ENCODE results near the gene PRRC2C. TPM values are rescaled to one million over a fixed set of nuclear protein-coding genes. Genes with fewer than 3 reads are reported as not detected.
"Not testable (repeated sequence)": the region's sequence is repeated elsewhere in the genome, so short reads cannot be mapped to it uniquely, and the experiment has no call there.

The PRRC2C gene
- total RNA-seq: 100 to 1,000 TPM in 2 of 4 donors, 10 to 100 TPM in 2; 96.1 to 181 (median 104) TPM

- under 1% methylated on average over 45 of the region's 50 CpGs for WGBS
- peaks cover 50% of the 10 kb centered on the region for H3K4me1 ChIP-seq
- peak within 1 kb of the TSS; percentile 100 for H3K4me3 ChIP-seq
- H3K27ac ChIP-seq: peak within 1 kb of the TSS; percentile 99
- no peaks in the 10 kb centered on the region for H3K27me3 ChIP-seq
- peak; percentile 99 for DNase-seq (ENCODE audit: low spot score in 2 of 2)
- H3K9me3 ChIP-seq: no peaks in the 10 kb centered on the region
- H3K36me3 ChIP-seq: no peaks in the 10 kb centered on the region
- TF ChIP-seq EP300 (IDR thresholded peaks at IDR 0.05) (no peak), POLR2AphosphoS5 (IDR thresholded peaks at IDR 0.05) (peak; percentile 25 to 36 (median 31)), POLR2A (IDR thresholded peaks at IDR 0.05) (peak; percentile 32 to 70)
- TF ChIP-seq, protein P1, sequence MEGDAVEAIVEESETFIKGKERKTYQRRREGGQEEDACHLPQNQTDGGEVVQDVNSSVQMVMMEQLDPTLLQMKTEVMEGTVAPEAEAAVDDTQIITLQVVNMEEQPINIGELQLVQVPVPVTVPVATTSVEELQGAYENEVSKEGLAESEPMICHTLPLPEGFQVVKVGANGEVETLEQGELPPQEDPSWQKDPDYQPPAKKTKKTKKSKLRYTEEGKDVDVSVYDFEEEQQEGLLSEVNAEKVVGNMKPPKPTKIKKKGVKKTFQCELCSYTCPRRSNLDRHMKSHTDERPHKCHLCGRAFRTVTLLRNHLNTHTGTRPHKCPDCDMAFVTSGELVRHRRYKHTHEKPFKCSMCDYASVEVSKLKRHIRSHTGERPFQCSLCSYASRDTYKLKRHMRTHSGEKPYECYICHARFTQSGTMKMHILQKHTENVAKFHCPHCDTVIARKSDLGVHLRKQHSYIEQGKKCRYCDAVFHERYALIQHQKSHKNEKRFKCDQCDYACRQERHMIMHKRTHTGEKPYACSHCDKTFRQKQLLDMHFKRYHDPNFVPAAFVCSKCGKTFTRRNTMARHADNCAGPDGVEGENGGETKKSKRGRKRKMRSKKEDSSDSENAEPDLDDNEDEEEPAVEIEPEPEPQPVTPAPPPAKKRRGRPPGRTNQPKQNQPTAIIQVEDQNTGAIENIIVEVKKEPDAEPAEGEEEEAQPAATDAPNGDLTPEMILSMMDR (IDR thresholded peaks at IDR 0.05): peak; percentile 8 to 80
These were observed at the start of gene PRRC2C for GRCh38 chr1:171485375-171486047. PRRC2C (plus strand) TSS chr1:171485530; CDS start chr1:171512089, 26,559 bp downstream.

- no peaks in the 10 kb centered on the region for H3K27me3 ChIP-seq
- H3K9me3 ChIP-seq: no peaks in the 10 kb centered on the region
- TF ChIP-seq POLR2AphosphoS5 (IDR thresholded peaks at IDR 0.05) (no peak), EP300 (IDR thresholded peaks at IDR 0.05) (no peak), POLR2A (IDR thresholded peaks at IDR 0.05) (no peak)
- TF ChIP-seq, protein P1 (IDR thresholded peaks at IDR 0.05): no peak
- H3K36me3 ChIP-seq: no peaks in the 10 kb centered on the region
- WGBS: 17% methylated on average over 2 of the region's 2 CpGs
- DNase-seq (ENCODE audit: low spot score in 2 of 2): peak in 1 of 2 donors; percentile 84
- peaks cover 14% of the 10 kb centered on the region for H3K4me1 ChIP-seq
- H3K4me3 ChIP-seq: no peak overlapping the region
- H3K27ac ChIP-seq: no peak overlapping the region
These were observed 46.9 kb upstream of the PRRC2C start for GRCh38 chr1:171438441-171438840.

- H3K4me1 ChIP-seq; H3K4me3 ChIP-seq; H3K36me3 ChIP-seq; H3K27ac ChIP-seq; H3K27me3 ChIP-seq; H3K9me3 ChIP-seq; DNase-seq (ENCODE audit: low spot score in 2 of 2): not testable (repeated sequence)
- 90% methylated on average over 3 of the region's 3 CpGs for WGBS
These were observed 45.1 kb upstream of the PRRC2C start for GRCh38 chr1:171440201-171440600.

DNA sequence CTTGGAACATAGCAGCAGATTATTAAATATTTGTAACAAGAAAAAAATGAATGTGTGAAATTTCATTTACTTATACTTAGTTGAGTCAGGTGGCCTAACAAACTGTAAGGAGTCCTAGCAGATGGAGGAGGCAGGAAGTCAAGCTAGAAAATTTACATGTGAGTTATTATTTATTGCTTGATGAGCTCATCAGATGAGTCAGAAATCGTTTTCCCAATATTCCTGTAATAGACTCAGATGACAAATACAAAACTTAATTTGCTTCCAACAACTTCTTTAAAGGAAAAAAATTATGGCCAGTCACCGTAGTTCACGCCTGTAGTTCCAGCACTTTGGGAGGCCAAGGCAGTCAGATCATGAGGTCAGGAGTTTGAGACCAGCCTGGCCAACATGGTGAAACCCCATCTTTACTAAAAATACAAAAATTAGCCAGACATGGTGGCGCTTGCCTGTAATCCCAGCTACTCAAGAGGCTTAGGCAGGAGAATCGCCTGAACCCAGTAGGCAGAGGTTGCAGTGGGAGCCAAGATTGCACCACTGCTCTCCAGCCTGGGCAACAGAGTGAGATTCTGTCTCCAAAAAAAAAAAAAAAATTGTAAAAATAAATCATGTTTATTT, 43.9 kb upstream of the PRRC2C start:
- H3K4me1 ChIP-seq; H3K9me3 ChIP-seq; H3K27me3 ChIP-seq; DNase-seq (ENCODE audit: low spot score in 2 of 2); H3K36me3 ChIP-seq; H3K4me3 ChIP-seq; H3K27ac ChIP-seq: not testable (repeated sequence)
- WGBS: 37% methylated on average over 5 of the region's 5 CpGs

- no peaks in the 10 kb centered on the region for H3K9me3 ChIP-seq
- no peak overlapping the region for H3K27ac ChIP-seq
- TF ChIP-seq EP300 (IDR thresholded peaks at IDR 0.05): no peak
- TF ChIP-seq, protein P1 (IDR thresholded peaks at IDR 0.05): no peak
- TF ChIP-seq POLR2A (IDR thresholded peaks at IDR 0.05): no peak
- no peak for TF ChIP-seq POLR2AphosphoS5 (IDR thresholded peaks at IDR 0.05)
- DNase-seq (ENCODE audit: low spot score in 2 of 2): no peak
- H3K4me1 ChIP-seq: no peaks in the 10 kb centered on the region
- no peaks in the 10 kb centered on the region for H3K27me3 ChIP-seq
- H3K4me3 ChIP-seq: no peak overlapping the region
- no peaks in the 10 kb centered on the region for H3K36me3 ChIP-seq
These were observed 38.9 kb upstream of the PRRC2C start for GRCh38 chr1:171446386-171446785.

- TF ChIP-seq POLR2AphosphoS5 (IDR thresholded peaks at IDR 0.05) (no peak), POLR2A (IDR thresholded peaks at IDR 0.05) (no peak), EP300 (IDR thresholded peaks at IDR 0.05) (no peak)
- TF ChIP-seq, protein P1 (IDR thresholded peaks at IDR 0.05): no peak
These were observed 29.4 kb upstream of the PRRC2C start for GRCh38 chr1:171455967-171456366.

More at GRCh38 chr1:171455967-171456366, 29.4 kb upstream of the PRRC2C start:
- Histone ChIP-seq H3K4me3 (no peak overlapping the region), H3K27me3 (no peaks in the 10 kb centered on the region), H3K4me1 (no peaks in the 10 kb centered on the region), H3K9me3 (no peaks in the 10 kb centered on the region), H3K36me3 (no peaks in the 10 kb centered on the region), H3K27ac (no peak overlapping the region)
- DNase-seq (ENCODE audit: low spot score in 2 of 2): no peak
